Stimulated activated CD4-positive, alpha-beta T cell treated with anti-CD3 and anti-CD28 coated beads, Interleukin-12 subunit alpha, Interleukin-12 subunit beta, amount 100 ng/mL, for 4 hours (primary cell): ENCODE measurements around the gene BCAS1.

ENCODE experiments used
- DNase-seq: peaks from one replicate; pipeline ENCODE4 v3.0.0-alpha.2; 2020

BCAS1 gene, protein sequence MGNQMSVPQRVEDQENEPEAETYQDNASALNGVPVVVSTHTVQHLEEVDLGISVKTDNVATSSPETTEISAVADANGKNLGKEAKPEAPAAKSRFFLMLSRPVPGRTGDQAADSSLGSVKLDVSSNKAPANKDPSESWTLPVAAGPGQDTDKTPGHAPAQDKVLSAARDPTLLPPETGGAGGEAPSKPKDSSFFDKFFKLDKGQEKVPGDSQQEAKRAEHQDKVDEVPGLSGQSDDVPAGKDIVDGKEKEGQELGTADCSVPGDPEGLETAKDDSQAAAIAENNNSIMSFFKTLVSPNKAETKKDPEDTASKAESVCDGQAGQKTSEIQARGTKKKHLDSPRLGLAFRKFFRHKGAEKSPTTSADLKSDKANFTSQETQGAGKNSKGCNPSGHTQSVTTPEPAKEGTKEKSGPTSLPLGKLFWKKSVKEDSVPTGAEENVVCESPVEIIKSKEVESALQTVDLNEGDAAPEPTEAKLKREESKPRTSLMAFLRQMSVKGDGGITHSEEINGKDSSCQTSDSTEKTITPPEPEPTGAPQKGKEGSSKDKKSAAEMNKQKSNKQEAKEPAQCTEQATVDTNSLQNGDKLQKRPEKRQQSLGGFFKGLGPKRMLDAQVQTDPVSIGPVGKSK

DNA sequence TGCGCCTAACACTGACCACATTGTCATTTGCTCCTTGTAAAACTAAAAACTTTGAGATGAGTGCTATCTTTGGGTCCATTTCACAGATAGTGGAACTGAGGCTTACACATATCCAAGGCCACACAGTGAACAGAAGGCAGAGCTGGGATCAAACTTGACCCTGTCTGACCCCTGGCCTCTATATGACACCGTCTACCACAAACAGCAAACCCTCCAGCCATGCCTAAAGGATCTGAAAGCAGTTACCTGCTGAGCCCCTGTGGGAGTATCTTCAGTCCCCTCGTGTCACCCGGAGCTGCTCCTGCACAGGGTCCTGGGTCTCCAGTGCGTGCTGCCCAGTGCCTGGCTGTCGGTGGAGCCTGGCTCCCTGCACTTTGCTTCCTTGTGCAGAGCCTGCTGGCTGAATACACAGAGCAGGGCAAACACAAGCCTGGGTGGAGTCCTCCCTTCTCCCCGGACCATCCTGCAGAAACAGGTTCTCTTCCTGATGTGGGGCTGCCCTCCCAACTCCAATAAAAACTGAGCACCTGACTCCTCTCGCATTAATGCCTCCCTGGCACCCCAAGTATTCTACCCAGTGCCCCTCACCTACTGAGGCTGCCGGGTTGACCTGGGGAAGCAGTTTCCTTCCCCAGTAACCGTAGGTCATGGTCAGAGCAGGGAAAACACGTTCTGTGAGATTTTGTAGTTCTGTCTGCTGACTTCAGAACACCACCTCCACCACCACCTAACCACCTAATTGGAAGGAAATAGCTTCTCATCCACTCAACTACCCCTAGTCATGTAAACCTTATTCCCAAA lies at the start of gene BCAS1:
Gene BCAS1, minus strand, starts transcription at position 408 of the 801 bp plus-strand sequence. CDS start 11,876 bp downstream, outside the sequence.
- no peak for DNase-seq

DNA sequence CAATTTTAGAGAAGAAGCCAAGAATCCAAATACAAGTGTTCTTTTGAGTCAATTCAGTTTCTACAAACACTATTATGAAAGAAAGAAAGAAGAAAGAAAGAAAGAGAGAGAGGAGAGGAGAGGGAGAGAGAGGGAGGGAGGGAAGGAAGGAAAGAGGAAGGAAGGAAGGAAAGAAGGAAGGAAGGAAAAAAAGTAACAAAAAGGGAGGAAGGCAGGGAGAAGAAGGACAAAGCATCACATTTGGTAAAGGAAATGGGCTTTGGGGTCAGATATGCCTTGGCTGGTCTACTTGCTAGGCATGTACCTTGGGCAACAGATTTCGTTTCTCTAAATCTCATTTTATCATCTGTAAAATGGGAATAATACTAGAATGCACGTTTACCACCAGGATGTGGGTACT lies 49.4 kb upstream of the BCAS1 start:
- DNase-seq = no peak

DNA sequence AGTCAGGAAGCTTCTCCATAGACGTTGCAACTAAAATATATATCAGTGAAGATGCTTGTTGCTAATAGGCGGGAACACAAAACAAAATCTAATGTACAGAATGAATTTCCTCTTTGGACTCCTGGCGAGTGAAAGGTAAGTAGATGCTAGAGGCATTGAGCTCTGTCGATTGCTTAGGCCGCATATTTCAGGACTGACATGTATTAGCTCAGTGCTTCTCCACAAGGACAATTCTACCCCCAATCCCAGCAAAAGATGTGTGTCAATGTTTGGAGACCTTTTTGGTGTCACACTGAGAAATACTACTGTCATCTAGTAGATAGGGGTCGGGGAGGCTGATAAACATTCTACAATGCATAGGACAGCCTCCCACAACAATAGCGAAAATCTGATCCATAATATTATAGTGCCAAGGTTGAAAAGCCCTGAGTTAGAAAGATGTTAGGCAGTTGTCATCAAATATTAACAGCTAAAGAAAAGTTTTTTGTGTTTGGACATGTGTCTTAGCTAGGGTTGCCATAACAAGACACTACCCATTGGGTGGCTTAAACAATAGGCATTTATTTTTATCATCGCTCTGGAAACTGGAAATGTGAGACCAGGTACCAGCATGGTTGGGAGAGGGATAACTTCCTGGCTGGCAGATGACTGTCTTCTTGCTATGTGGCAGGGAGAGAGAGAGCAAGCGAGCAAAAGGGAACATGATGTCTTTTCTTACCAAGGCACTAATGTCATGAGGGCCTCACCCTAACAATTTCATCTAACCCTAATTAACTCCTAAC lies 48.0 kb upstream of the BCAS1 start:
- no peak for DNase-seq

DNA sequence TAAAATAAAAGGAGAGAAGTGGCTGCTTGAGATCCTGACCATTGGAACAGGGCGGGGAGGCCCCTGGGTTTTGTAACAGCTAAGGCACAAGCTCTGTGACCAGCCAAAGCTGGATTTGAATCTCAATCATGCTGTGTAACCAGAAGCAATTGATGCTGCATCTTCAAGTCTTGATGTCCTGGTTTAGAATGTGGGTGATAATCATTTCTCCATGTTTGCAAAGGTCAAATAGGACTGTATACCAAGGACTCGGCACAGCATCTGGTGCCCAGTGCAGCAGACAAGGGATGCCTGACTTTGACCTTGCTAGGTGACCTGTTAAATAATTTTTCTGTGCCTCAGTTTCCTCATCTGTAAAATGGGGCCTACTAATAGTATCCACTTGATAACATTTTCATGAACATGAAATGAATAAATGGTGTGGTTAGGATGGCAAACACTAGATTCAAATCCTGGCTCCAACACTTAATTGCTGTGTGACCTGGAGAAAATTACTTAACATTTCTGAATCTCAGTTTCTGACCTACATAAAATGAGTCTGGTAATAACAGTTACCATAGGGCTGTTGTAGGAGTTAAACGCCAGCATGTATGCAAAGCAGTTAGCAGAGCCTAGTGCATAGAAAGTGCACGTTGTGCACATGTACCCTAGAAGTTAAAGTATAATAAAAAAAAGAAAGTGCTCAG lies 46.3 kb upstream of the BCAS1 start:
- no peak for DNase-seq

DNA sequence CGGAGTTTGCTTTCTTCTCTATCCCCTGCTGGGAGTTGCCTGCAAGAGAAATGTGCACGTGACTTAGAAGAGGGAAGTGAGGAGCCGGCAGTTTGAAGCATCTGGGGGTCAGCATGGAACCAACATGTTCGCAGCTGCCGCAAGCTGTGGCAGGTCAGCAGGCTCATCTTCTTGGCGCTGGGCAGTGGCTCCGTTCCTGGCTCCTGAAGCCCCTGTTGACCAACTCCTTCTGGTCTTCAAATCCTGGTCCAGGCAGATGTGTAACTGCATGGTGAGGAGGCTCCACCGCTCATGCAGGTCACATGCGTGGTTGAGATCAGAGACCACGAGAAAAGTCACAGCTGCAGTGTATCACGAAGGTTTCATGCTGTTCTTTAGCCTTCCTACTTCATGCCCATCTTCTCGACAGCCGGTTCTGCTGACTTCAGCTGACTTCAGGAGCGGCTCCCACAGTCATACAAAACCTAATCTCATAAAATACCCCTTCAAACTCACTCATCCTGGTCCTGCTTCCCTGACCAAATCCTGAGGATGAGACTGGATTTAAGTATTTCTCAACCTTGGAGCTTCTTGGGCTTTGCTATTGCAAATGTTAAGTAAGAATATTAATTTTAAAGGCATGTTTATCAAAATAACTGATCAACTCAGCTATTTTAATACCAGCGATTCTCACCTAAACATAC lies 44.9 kb upstream of the BCAS1 start:
- no peak for DNase-seq

DNA sequence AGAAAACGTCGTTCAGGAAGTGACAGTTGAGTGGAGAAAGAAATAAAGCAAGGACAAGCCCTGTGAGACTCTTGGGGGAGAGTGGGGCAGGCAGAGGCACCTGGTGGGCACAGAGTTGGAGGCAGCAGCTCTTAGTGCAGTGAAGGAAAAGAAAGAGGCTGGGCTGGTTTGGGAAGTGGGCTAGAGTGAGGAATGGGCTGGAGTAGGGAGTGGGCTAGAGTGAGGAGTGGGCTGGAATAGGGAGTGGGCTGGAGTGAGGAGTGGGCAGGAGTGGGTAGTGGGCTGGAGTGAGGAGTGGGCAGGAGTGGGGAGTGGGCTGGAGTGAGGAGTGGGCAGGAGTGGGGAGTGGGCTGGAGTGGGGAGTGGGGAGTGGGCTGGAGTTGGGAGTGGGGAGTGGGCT lies 43.7 kb upstream of the BCAS1 start:
- DNase-seq = no peak

DNA sequence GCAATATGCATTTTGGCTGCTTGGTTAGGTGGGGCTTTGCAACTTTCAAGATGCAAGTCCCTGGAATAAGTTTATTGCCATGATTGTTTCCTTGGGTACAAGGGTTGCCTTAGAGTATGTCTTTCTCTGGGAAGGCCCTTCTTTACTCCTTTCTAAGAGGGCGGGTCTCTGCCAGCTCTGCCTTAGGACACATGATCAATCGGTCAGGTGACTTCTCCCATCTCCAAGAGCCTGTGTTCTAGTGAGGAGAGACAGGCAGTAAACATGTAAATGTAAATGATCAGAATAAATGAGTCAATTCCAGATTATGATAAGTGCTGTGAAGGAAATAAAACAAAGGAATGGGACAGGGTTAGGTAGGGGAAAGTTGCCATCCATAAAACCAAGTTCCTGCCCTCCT lies 43.2 kb upstream of the BCAS1 start:
- no peak for DNase-seq

DNA sequence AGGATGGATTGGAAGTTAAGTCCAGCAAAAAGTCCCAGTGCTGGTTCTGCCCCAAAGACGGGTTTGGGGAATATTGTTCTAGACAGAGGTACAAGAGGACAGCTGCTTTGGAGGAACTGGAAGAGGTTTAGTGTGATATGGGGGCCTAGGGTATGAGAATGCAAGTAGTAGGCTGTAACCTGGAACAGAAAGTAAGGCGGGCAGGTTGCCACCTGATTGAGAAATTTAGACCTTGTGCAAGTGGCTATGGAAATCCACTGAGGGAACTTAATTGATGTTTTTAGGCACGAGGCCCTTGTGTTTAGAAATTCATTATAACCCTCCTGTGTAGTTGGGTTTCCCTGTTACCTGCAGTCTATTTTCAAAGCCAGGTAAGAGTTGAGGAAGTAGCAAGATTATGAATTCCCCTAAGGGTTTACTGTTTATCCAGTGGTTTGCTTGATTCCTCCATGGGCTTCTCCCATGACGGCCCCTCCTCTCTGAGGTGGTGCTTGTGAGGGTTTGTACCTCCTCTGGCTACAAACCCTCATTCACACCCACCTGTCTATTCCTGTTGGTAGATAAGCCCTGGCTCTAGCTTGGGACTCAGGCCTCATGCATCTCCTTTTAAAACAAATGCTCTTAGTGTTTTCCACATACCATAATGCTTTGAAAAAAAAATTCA lies 42.0 kb upstream of the BCAS1 start:
- DNase-seq = no peak

DNA sequence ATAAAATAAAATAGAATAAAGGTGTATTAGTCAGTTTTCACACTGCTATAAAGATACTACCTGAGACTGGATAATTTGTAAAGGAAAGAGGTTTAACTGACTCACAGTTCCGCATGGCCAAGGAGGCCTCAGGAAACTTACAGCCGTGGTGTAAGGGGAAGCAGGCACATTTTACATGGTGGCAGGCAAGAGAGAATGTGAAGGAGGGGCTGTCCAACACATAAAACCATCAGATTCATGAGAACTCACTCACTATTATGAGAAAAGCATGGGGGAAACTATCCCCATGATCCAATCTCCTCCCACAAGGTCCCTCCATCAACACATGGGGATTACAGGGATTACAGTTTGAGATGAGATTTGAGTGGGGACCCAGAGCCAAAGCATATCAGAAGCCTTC lies 41.1 kb upstream of the BCAS1 start:
- DNase-seq = no peak

DNA sequence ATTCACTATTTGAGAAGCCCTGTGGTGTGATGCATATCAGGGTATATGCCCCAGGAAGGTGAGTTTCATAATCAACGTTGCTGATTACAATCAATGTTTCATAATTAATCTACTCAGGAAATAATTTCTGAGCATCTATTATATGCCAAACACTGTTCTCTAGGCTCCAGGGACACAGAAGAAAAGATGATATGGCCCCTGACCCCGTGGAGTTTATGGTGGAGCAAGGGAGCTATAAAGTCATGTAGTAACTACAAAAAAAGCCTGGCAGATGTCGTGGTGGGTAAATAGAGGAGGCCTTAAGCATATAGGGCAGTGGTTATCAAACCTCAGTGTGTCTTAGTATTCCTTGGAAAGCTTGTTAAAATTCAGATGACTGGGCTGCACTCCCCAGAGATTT lies 40.1 kb upstream of the BCAS1 start:
- no peak for DNase-seq

DNA sequence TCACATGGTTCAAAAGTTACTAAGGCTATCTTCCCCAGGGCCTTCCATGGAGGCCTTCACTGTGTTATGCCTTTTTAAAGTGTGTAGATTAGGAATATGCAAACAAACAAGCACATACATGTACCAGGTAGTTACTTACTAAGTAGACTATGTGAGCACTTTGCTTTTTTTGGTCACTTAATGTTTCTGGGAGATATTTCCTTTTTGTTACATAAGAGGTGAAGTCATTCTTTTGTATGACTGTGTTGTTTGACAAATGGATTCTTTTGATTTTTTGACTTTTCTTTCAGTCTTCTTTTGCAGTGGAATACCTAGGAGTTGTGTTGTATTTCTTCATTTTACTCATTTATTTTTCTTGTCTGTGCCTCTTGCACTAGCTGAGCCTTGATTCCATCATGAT lies 39.6 kb upstream of the BCAS1 start:
- DNase-seq = no peak

DNA sequence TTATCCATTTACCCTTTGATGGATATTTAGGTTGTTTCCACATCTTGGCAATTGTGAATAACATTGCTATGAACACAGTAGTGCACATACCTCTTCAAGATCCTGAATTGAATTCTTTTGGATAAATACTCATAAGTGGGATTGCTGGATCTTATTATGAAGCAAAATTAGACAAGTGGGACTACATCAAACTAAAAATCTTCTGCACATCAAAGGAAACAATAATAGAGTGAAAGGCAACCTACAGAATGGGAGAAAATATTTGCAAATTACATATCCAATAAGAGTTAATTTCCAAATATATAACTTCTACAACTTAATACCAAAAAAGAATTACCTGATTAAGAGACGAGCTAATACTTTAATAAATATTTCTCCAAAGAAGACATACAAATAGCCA lies 38.4 kb upstream of the BCAS1 start:
- no peak for DNase-seq

DNA sequence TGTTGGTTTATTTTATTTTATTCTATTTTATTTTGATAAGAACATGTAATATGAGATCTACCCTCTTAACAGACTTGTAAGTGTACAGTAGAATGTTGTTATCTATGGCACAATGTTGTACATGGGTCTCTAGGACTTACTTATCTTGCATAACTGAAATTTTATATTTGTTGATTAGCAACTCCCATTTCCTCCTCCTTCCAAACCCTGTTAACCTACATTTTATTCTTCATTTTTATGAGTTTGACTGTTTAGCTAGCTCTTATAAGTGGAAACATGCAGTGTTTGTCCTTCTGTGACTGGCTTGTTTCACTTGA lies 37.9 kb upstream of the BCAS1 start:
- DNase-seq = no peak

DNA sequence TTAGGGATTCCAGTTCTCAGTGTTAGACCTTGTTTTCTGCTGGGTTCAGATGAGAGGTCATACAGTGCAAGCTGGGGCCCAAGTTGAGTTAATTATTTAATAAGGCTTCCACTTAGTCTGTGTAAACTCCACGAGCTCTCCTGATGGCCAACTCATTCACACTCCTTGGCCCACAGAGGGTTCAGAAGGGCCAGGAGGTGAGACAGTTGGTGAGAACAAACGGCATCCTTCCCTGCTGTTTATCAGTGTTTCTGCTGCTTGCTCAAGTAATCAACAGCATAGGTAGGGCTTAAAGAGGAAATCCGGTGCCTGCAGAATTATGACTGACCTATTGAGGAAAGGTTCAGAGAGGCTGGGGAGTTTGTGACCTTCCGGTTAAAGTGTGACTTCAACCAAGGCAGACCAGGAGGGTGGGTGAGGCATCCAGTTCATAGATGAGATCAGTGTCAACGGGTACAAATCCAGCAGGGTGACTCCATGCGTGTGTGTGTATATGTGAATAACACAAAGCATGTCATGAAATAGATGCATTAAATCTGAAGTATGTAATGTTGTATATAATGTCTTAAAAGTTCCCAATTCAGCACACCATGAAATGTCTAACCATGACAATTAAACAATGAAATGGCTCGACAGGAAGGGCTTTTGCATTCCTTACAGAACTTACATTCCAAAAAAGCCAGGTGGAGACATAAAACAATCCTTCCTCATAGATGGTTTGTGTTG lies 37.4 kb upstream of the BCAS1 start:
- no peak for DNase-seq

DNA sequence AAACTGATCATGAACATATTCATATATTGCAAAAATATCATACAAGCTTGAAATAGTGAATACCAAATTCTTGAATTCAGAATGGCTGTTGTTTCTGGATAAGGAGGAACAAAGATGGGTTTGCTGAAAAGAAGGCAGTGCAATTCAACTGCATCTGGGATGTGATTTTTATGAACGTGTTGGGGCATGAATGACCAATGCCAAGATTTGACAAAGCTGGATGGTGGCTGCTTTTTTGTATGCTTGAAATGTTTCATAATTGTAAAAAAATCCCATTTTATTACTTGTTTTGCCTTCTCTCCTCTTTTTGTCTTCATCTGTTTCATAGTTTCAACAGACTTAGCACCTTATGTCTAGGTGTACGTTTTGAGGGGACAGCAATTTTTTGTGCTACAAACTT lies 36.8 kb upstream of the BCAS1 start:
- DNase-seq = no peak

DNA sequence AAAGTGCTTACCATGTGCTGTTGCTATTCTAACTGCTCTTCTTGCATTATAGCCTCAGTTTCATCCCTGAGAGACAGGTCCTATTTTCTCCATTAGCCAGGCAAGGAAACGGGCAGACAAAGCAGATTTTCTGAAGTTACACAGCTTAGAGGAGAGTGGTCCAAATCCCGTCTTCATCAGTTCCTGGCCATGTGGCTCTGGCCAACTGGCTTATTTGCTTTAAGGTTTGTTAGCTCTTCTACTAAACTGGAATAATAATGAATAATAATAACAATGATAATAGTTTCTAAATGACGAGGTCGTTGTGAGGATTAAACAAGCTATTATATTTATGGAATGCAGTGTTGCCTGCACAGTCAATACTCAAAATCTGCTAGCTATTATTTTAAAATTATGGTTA lies 35.8 kb upstream of the BCAS1 start:
- no peak for DNase-seq

DNA sequence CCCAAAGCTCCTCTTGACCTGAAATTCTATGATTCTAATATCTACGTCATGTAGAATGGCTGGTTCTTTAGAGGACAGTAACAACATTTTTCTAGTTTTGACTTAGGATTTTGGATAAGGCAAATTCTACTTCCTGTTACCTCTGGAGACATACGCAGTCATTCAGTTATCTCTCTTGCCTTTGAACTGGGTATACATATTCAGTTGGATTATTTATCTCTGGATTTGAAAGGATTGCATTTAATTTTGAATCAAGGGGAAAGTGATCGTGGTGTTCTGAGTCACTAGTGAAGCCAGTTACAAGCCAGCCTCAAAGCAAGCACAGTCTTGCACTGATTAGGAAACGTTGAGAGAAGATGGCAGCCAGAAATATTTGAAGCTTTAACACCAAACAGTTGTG lies 35.3 kb upstream of the BCAS1 start:
- no peak for DNase-seq

DNA sequence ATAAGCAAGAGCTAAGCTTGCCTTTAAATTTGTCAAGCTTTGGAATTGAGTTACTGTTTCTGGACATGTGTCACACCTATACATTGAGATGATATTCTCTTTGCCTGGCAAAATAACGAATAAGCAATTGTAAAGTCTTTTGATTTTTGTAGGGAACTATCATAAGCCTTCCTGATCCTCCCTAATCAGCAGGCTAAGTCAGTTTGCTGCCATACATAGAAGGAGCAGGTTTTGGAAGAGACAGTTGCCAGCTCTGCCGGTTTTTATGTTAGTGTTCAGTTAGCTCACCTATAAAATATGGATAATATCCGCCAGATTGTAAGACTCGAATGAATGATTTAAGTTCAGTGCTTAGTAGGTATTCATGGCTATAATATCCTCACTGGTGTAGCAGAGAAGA lies 34.4 kb upstream of the BCAS1 start:
- DNase-seq = no peak

DNA sequence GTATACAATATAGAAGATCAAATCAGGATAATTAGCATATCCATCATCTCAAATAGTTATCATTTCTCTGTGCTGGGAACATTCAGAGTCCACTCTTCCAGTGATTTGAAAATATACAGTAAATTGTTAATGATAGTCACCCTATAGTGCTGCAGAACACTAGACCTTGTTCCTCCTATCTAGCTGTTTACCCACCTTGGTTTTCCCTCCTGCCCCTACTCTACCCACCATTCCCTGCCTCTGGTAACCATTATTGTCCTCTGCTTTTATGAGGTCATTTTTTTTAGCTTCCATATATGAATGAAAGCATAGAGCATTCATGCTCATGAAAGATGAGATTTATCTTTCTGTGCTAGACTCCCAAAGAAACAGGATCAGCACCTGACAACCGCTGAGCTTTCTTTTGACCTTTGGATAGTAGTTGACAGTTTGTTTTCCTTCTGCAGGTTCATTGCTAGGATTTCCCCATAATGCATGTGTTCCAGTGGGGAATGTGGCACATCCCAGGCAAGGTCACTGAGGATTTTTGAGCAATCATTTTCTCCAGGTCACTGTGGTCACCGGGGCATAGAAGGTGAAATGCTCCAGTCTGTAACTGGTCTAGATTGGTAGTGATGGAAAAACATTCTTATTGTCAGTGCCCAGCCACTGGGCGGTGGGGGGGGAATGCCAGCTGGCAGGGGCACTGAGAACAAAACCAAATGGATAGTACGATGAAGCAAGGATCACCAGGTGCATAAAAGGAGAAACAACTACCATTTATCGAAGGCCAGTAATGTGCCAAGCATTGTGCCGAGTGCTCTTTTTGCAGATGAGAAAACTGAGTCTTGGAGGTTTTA lies 33.6 kb upstream of the BCAS1 start:
- no peak for DNase-seq
